Measurements from ENCODE around the gene PCYT2.

- no peak for TF ChIP-seq POLR2A (IDR thresholded peaks at IDR 0.05)
- TF ChIP-seq CTCF (IDR thresholded peaks at IDR 0.05): no peak
These were observed 49.1 kb upstream of the PCYT2 start for GRCh38 chr17:81960130-81960958.
